ENCODE measurements around the gene EPS8.

DNA sequence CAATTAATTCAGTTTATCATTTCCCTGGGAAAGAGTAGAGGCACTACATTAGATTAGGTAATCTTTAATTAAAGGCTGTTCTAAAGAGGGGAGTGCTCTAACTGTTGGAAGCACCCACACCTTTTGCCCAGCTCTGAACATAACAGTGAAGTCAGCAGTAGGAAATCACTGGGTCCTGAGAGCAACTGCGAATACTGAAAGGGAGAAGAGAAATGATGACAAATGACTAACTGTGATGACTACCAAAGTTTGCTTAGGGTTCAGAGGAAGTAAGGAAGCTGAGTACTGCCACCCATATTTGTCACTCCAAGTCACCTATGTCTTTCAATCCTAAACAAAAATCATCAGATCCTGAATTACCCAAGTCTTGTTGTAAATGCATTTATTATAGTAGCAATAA is 140.6 kb downstream of the EPS8 start:
- TF ChIP-seq, protein P1, sequence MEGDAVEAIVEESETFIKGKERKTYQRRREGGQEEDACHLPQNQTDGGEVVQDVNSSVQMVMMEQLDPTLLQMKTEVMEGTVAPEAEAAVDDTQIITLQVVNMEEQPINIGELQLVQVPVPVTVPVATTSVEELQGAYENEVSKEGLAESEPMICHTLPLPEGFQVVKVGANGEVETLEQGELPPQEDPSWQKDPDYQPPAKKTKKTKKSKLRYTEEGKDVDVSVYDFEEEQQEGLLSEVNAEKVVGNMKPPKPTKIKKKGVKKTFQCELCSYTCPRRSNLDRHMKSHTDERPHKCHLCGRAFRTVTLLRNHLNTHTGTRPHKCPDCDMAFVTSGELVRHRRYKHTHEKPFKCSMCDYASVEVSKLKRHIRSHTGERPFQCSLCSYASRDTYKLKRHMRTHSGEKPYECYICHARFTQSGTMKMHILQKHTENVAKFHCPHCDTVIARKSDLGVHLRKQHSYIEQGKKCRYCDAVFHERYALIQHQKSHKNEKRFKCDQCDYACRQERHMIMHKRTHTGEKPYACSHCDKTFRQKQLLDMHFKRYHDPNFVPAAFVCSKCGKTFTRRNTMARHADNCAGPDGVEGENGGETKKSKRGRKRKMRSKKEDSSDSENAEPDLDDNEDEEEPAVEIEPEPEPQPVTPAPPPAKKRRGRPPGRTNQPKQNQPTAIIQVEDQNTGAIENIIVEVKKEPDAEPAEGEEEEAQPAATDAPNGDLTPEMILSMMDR (IDR thresholded peaks at IDR 0.05): no peak
- TF ChIP-seq EP300 (IDR thresholded peaks at IDR 0.05; ENCODE audit: borderline replicate concordance in 1 of 2, low read depth in 1 of 2, low read length in 1 of 2) (no peak), RFX5 (IDR thresholded peaks at IDR 0.05; ENCODE audit: low read length) (no peak)

All from SK-N-SH (cell line).